GM21528 (cell line): ENCODE measurements around the gene BNC2.

Experiments
- ATAC-seq: cut with Tn5 transposase; IDR thresholded peaks from one replicate; pipeline ENCODE4 v1.9.1; 2021; ENCODE audit warnings: mild to moderate bottlenecking, moderate library complexity; ENCODE audit not compliant: unreplicated experiment, low FRiP score

Gene BNC2

GRCh38 chr9:16869131-16869881 is 1.2 kb downstream of the BNC2 start:
- no peak for ATAC-seq

GRCh38 chr9:16868701-16869100 is 1.8 kb downstream of the BNC2 start:
- ATAC-seq: no peak

GRCh38 chr9:16867576-16868311 is 2.7 kb downstream of the BNC2 start:
- ATAC-seq: no peak

- no peak for ATAC-seq
Observed at GRCh38 chr9:16866587-16866986, 3.9 kb downstream of the BNC2 start.

- no peak for ATAC-seq
Observed at GRCh38 chr9:16864649-16865434, 5.6 kb downstream of the BNC2 start.

GRCh38 chr9:16848179-16848578 is 22.3 kb downstream of the BNC2 start:
- ATAC-seq: no peak

GRCh38 chr9:16846986-16847385 is 23.5 kb downstream of the BNC2 start:
- ATAC-seq: no peak

GRCh38 chr9:16846367-16846766 is 24.1 kb downstream of the BNC2 start:
- ATAC-seq: no peak

GRCh38 chr9:16834817-16835216 is 35.7 kb downstream of the BNC2 start:
- ATAC-seq: no peak

- ATAC-seq: no peak
Observed at GRCh38 chr9:16833296-16833835, 37.1 kb downstream of the BNC2 start.

- no peak for ATAC-seq
Observed at GRCh38 chr9:16832101-16832500, 38.4 kb downstream of the BNC2 start.

GRCh38 chr9:16830806-16831205 is 39.7 kb downstream of the BNC2 start:
- ATAC-seq: no peak

- ATAC-seq: no peak
Observed at GRCh38 chr9:16828340-16829281, 41.9 kb downstream of the BNC2 start.

- no peak for ATAC-seq
Observed at GRCh38 chr9:16825971-16826625, 44.4 kb downstream of the BNC2 start.

GRCh38 chr9:16825331-16825725 is 45.1 kb downstream of the BNC2 start:
- no peak for ATAC-seq

GRCh38 chr9:16824545-16825330 is 45.7 kb downstream of the BNC2 start:
- no peak for ATAC-seq

GRCh38 chr9:16823906-16824305 is 46.6 kb downstream of the BNC2 start:
- no peak for ATAC-seq

GRCh38 chr9:16821344-16821743 is 49.1 kb downstream of the BNC2 start:
- no peak for ATAC-seq

- no peak for ATAC-seq
Observed at GRCh38 chr9:16817514-16817913, 53.0 kb downstream of the BNC2 start.
